Fibroblast of pulmonary artery (primary cell): ENCODE data around the gene TFPI.

ENCODE experiments used
- DNase-seq: peaks from one replicate; pipeline ENCODE4 v3.0.0-alpha.2; 2010; ENCODE audit warnings: low read depth
- H3K4me3 ChIP-seq: replicated peaks from 2 replicates; pipeline ENCODE4 v1.5.1; 2011; ENCODE audit warnings: low read depth, mild to moderate bottlenecking, control low read depth, low read length, moderate library complexity
- CTCF ChIP-seq: IDR thresholded peaks from 2 replicates; pipeline ENCODE4 v1.5.1; 2011; ENCODE audit warnings: mild to moderate bottlenecking, control low read depth, low read length, inconsistent platforms; ENCODE audit errors: missing control alignments

Gene TFPI

GRCh38 chr2:187477051-187477450, 77.2 kb downstream of the TFPI start:
- no peak for TF ChIP-seq CTCF
- H3K4me3 ChIP-seq: no peak overlapping the region
- no peak for DNase-seq

- DNase-seq: no peak
- no peak for TF ChIP-seq CTCF
- H3K4me3 ChIP-seq: no peak overlapping the region
Observed at GRCh38 chr2:187475499-187476248, 78.6 kb downstream of the TFPI start.

GRCh38 chr2:187470698-187471097, 83.5 kb downstream of the TFPI start:
- DNase-seq: no peak
- no peak for TF ChIP-seq CTCF
- H3K4me3 ChIP-seq: no peak overlapping the region

- H3K4me3 ChIP-seq: no peak overlapping the region
- TF ChIP-seq CTCF: no peak
- no peak for DNase-seq
Observed at GRCh38 chr2:187469538-187469937, 84.7 kb downstream of the TFPI start.

- DNase-seq: no peak
- no peak overlapping the region for H3K4me3 ChIP-seq
- no peak for TF ChIP-seq CTCF
Observed at GRCh38 chr2:187468262-187468661, 86.0 kb downstream of the TFPI start.

- no peak for TF ChIP-seq CTCF
- H3K4me3 ChIP-seq: no peak overlapping the region
- no peak for DNase-seq
Observed at GRCh38 chr2:187466129-187466792, 88.0 kb downstream of the TFPI start.

GRCh38 chr2:187462839-187463238, 91.4 kb downstream of the TFPI start:
- DNase-seq: no peak
- no peak overlapping the region for H3K4me3 ChIP-seq
- TF ChIP-seq CTCF: no peak
